GM23338 (cell line): ENCODE measurements around the gene CPNE6. TPM values are rescaled to one million over a fixed set of nuclear protein-coding genes. Genes with fewer than 3 reads are reported as not detected.

Experiments
- ATAC-seq: fragments of 200-7000 bp; cut with Tn5 transposase; 3 replicates; pipeline ENCODE4 v1.9.1; 2020
- DNase-seq: peaks from one replicate; pipeline ENCODE4 v3.0.0-alpha.2; 2015; ENCODE audit warnings: low spot score
- H2AFZ ChIP-seq: fragments of 200-600 bp; sonication (generic); 2 replicates; pipeline ENCODE4 v1.8.0; 2016; ENCODE audit warnings: antibody characterized with exemption, mild to moderate bottlenecking, moderate library complexity
- H3F3A ChIP-seq: fragments of 200-600 bp; sonication (generic); replicated peaks from 2 replicates; pipeline ENCODE4 v1.8.0; 2017; ENCODE audit warnings: antibody characterized with exemption, mixed run types, low read depth
- H3K27ac ChIP-seq: fragments of 200-600 bp; sonication (generic); 2 replicates; pipeline ENCODE4 v1.6.1; 2016; ENCODE audit warnings: low read depth
- H3K27me3 ChIP-seq: fragments of 200-600 bp; sonication (generic); 2 replicates; pipeline ENCODE4 v1.8.0; 2016; ENCODE audit warnings: mild to moderate bottlenecking, mixed run types, moderate library complexity; ENCODE audit not compliant: insufficient read depth
- H3K36me3 ChIP-seq: fragments of 200-600 bp; sonication (generic); 2 replicates; pipeline ENCODE4 v1.8.0; 2016; ENCODE audit warnings: mild to moderate bottlenecking; ENCODE audit not compliant: insufficient read depth
- H3K4me1 ChIP-seq: fragments of 200-600 bp; sonication (generic); 2 replicates; pipeline ENCODE4 v1.8.0; 2016; ENCODE audit warnings: mild to moderate bottlenecking, moderate library complexity; ENCODE audit not compliant: insufficient read depth
- H3K4me2 ChIP-seq: fragments of 200-600 bp; sonication (generic); 2 replicates; pipeline ENCODE4 v1.7.1; 2017; ENCODE audit warnings: mixed run types
- H3K4me3 ChIP-seq: fragments of 200-600 bp; sonication (generic); 2 replicates; pipeline ENCODE4 v1.6.1; 2016; ENCODE audit warnings: mixed run types
- H3K79me2 ChIP-seq: fragments of 200-600 bp; sonication (generic); replicated peaks from 2 replicates; pipeline ENCODE4 v1.8.0; 2017; ENCODE audit warnings: mild to moderate bottlenecking; ENCODE audit not compliant: insufficient read depth
- H3K9me2 ChIP-seq: fragments of 200-600 bp; sonication (generic); 2 replicates; pipeline ENCODE4 v1.8.0; 2017; ENCODE audit not compliant: insufficient read depth
- H4K20me1 ChIP-seq: fragments of 200-600 bp; sonication (generic); replicated peaks from 2 replicates; pipeline ENCODE4 v1.8.0; 2017; ENCODE audit warnings: mild to moderate bottlenecking; ENCODE audit not compliant: insufficient read depth
- H3K27ac Mint-ChIP-seq: 2 replicates; pipeline ENCODE4 v1.8.0; 2020; ENCODE audit warnings: inconsistent platforms, mild to moderate bottlenecking, moderate library complexity, mixed read lengths
- H3K27me3 Mint-ChIP-seq: 3 replicates; pipeline ENCODE4 v1.8.0; 2022; ENCODE audit warnings: low read depth, mild to moderate bottlenecking, moderate library complexity, mixed read lengths, inconsistent platforms; ENCODE audit not compliant: insufficient read depth, poor library complexity
- H3K36me3 Mint-ChIP-seq: 3 replicates; pipeline ENCODE4 v1.8.0; 2021; ENCODE audit warnings: low read depth, mild to moderate bottlenecking, inconsistent platforms, moderate library complexity, mixed read lengths
- H3K4me1 Mint-ChIP-seq: 3 replicates; pipeline ENCODE4 v1.8.0; 2020; ENCODE audit warnings: mild to moderate bottlenecking, inconsistent platforms, mixed read lengths
- H3K4me3 Mint-ChIP-seq: 3 replicates; pipeline ENCODE4 v1.8.0; 2021; ENCODE audit warnings: moderate library complexity, mild to moderate bottlenecking, inconsistent platforms, mixed read lengths
- H3K9me3 Mint-ChIP-seq: 3 replicates; pipeline ENCODE4 v1.8.0; 2020; ENCODE audit warnings: moderate library complexity, mild to moderate bottlenecking, inconsistent platforms, mixed read lengths
- CREB1 ChIP-seq: fragments of 250-450 bp; sonication (Bioruptor Pico); IDR thresholded peaks from 2 replicates; pipeline ENCODE4 v1.5.0; 2020; ENCODE audit warnings: low read depth, mild to moderate bottlenecking, moderate library complexity
- CTCF ChIP-seq, 2 experiments: fragments of 200-600 bp in 1 of 2; sonication (generic) in 1 of 2; conservative IDR thresholded peaks; 2 replicates each; pipeline versions ENCODE4 v1.5.1 to v1.6.1; 2016 to 2017; ENCODE audit warnings: antibody characterized with exemption in 2 of 2, low read depth in 2 of 2, mild to moderate bottlenecking in 2 of 2, moderate library complexity in 1 of 2
- ETS1 ChIP-seq: IDR thresholded peaks from 2 replicates; pipeline ENCODE4 v1.6.1; 2016; ENCODE audit warnings: antibody characterized with exemption
- EZH2 ChIP-seq: fragments of 200-600 bp; sonication (generic); IDR thresholded peaks from one replicate; pipeline ENCODE4 v1.8.0; 2017; ENCODE audit warnings: antibody characterized with exemption, mild to moderate bottlenecking, low read depth; ENCODE audit not compliant: unreplicated experiment
- EZH2phosphoT487 ChIP-seq: fragments of 200-600 bp; sonication (generic); IDR thresholded peaks from one replicate; pipeline ENCODE4 v1.8.1; 2018; ENCODE audit warnings: antibody characterized with exemption; ENCODE audit not compliant: unreplicated experiment
- JUNB ChIP-seq: IDR thresholded peaks from one replicate; pipeline ENCODE4 v1.6.1; 2016; ENCODE audit warnings: antibody characterized with exemption; ENCODE audit not compliant: unreplicated experiment
- NANOG ChIP-seq: IDR thresholded peaks from 2 replicates; pipeline ENCODE4 v1.6.1; 2016; ENCODE audit warnings: antibody characterized with exemption, borderline replicate concordance
- POLR2AphosphoS5 ChIP-seq: IDR thresholded peaks from 2 replicates; pipeline ENCODE4 v1.6.1; 2016; ENCODE audit warnings: antibody characterized with exemption, low read depth
- REST ChIP-seq: IDR thresholded peaks from one replicate; pipeline ENCODE4 v1.6.1; 2018; ENCODE audit warnings: antibody characterized with exemption; ENCODE audit not compliant: unreplicated experiment
- STAT1 ChIP-seq: IDR thresholded peaks from one replicate; pipeline ENCODE4 v1.6.1; 2016; ENCODE audit warnings: antibody characterized with exemption; ENCODE audit not compliant: unreplicated experiment
- ZNF114 ChIP-seq: fragments of 250-450 bp; sonication (Bioruptor Pico); IDR thresholded peaks from 2 replicates; pipeline ENCODE4 v1.5.0; 2020; ENCODE audit warnings: mild to moderate bottlenecking, moderate library complexity
- ZNF331 ChIP-seq: fragments of 250-450 bp; sonication (Bioruptor Pico); IDR thresholded peaks from 2 replicates; pipeline ENCODE4 v1.5.0; 2020; ENCODE audit warnings: low read depth, mild to moderate bottlenecking, moderate library complexity
- ZNF462 ChIP-seq: fragments of 250-450 bp; sonication (Bioruptor Pico); IDR thresholded peaks from 2 replicates; pipeline ENCODE4 v1.5.0; 2020; ENCODE audit warnings: mild to moderate bottlenecking, moderate library complexity
- polyA plus RNA-seq: library from polyadenylated mRNA; unstranded; fragments of >200 nt; fragmentation: Nextera tagmentation; extraction: Ambion mirVana; gene quantifications from 2 replicates; pipeline ENCODE4 v1.2.1, GENCODE V29; 2016
- total RNA-seq: library from RNA; depleted of rRNA; stranded (reverse); fragments of >200 nt; shearing (Covaris generic); gene quantifications from 2 replicates; pipeline ENCODE4 v1.2.3, GENCODE V29; 2014

Gene CPNE6
- total and polyA plus RNA-seq, 2 experiments from 2014 or later = 0.16 TPM; not detected in 1

GRCh38 chr14:24065408-24065807, 6.0 kb upstream of the CPNE6 start:
- H3K4me2 ChIP-seq = no peak overlapping the region
- no peak overlapping the region for H3K27ac Mint-ChIP-seq
- no peak overlapping the region for H3K4me3 Mint-ChIP-seq
- H3K4me3 ChIP-seq = no peak overlapping the region
- no peak for DNase-seq
- no peak for TF ChIP-seq NANOG
- no peak for TF ChIP-seq ETS1
- TF ChIP-seq JUNB = no peak
- TF ChIP-seq ZNF114 (CRISPR knock-in tag) = no peak
- TF ChIP-seq EZH2phosphoT487 = no peak
- TF ChIP-seq POLR2AphosphoS5 = no peak
- TF ChIP-seq STAT1 = no peak
- no peak for TF ChIP-seq CTCF (conservative IDR thresholded peaks at IDR 0.05; ENCODE audit: low read depth in 2 of 2)
- TF ChIP-seq CREB1 (CRISPR knock-in tag) = no peak
- no peak for TF ChIP-seq REST
- TF ChIP-seq ZNF462 (CRISPR knock-in tag) = no peak
- TF ChIP-seq EZH2 = no peak
- TF ChIP-seq ZNF331 (CRISPR knock-in tag) = no peak
- H3K4me1 Mint-ChIP-seq = peaks cover 3% of the 10 kb centered on the region; the same call in 1 of the 3 replicates
- no peaks in the 10 kb centered on the region for H3K79me2 ChIP-seq
- no peak for ATAC-seq
- peaks cover 2% of the 10 kb centered on the region for H3K27me3 Mint-ChIP-seq
- H2AFZ ChIP-seq = no peak overlapping the region
- no peaks in the 10 kb centered on the region for H3K36me3 ChIP-seq
- H3K36me3 Mint-ChIP-seq = no peaks in the 10 kb centered on the region
- H4K20me1 ChIP-seq = no peaks in the 10 kb centered on the region
- H3K9me2 ChIP-seq = no peaks in the 10 kb centered on the region
- H3K9me3 Mint-ChIP-seq = no peaks in the 10 kb centered on the region; the same call in 2 of the 3 replicates
- no peaks in the 10 kb centered on the region for H3K4me1 ChIP-seq
- no peaks in the 10 kb centered on the region for H3F3A ChIP-seq
- no peaks in the 10 kb centered on the region for H3K27me3 ChIP-seq
- no peak overlapping the region for H3K27ac ChIP-seq
